Suprapubic skin (tissue), 3 donors: Measurements from ENCODE around the gene EFTUD2.

Experiments used
- CTCF ChIP-seq, 2 donors: fragments of 200-600 bp in 1 of 2; fragments of 450-650 bp in 1 of 2; sonication (generic) in 1 of 2; IDR thresholded peaks; one replicate each; pipeline ENCODE4 v1.5.1; 2016 to 2019; ENCODE audit warnings: antibody characterized with exemption in 2 of 2, mild to moderate bottlenecking in 1 of 2, moderate library complexity in 1 of 2
- EP300 ChIP-seq: sonication (generic); formaldehyde crosslinking; IDR thresholded peaks from one replicate; pipeline ENCODE4 v1.6.1; 2017; ENCODE audit warnings: antibody characterized with exemption

GRCh38 chr17:44906010-44906646 is 6.9 kb upstream of the EFTUD2 start:
- TF ChIP-seq CTCF (IDR thresholded peaks at IDR 0.05): no peak
- no peak for TF ChIP-seq EP300
